Stimulated activated CD4-positive, alpha-beta T cell treated with anti-CD3 and anti-CD28 coated beads, Interleukin-15, amount 100 ng/mL, for 24 hours (primary cell): ENCODE data around the gene NRARP.
"Not testable (repeated sequence)": the region's sequence is repeated elsewhere in the genome, so short reads cannot be mapped to it uniquely, and the experiment has no call there.

ENCODE experiments used
- DNase-seq: peaks from one replicate; pipeline ENCODE4 v3.0.0-alpha.2; 2020

NRARP gene

GRCh38 chr9:137275588-137276472 lies 26.2 kb downstream of the NRARP start:
- no peak for DNase-seq

- DNase-seq: no peak
Observed at GRCh38 chr9:137275203-137275587, 26.9 kb downstream of the NRARP start.

GRCh38 chr9:137273611-137274320 lies 28.3 kb downstream of the NRARP start:
- no peak for DNase-seq

GRCh38 chr9:137273095-137273490 lies 29.0 kb downstream of the NRARP start:
- DNase-seq: no peak

- DNase-seq: no peak
Observed at GRCh38 chr9:137272241-137273094, 29.6 kb downstream of the NRARP start.

GRCh38 chr9:137271696-137272076 lies 30.4 kb downstream of the NRARP start:
- DNase-seq: no peak

- peak; percentile 34 for DNase-seq
Observed at GRCh38 chr9:137270929-137271695, 31.0 kb downstream of the NRARP start.

GRCh38 chr9:137269231-137269772 lies 32.8 kb downstream of the NRARP start:
- no peak for DNase-seq

- DNase-seq: no peak
Observed at GRCh38 chr9:137268538-137269201, 33.4 kb downstream of the NRARP start.

GRCh38 chr9:137267933-137268355 lies 34.1 kb downstream of the NRARP start:
- no peak for DNase-seq

- no peak for DNase-seq
Observed at GRCh38 chr9:137266585-137267453, 35.3 kb downstream of the NRARP start.

GRCh38 chr9:137266162-137266527 lies 35.9 kb downstream of the NRARP start:
- no peak for DNase-seq

GRCh38 chr9:137265496-137266161 lies 36.4 kb downstream of the NRARP start:
- no peak for DNase-seq

- DNase-seq: no peak
Observed at GRCh38 chr9:137264067-137264466, 38.0 kb downstream of the NRARP start.

GRCh38 chr9:137263506-137263905 lies 38.6 kb downstream of the NRARP start:
- DNase-seq: no peak

- no peak for DNase-seq
Observed at GRCh38 chr9:137262909-137263285, 39.2 kb downstream of the NRARP start.

- not testable (repeated sequence) for DNase-seq
Observed at GRCh38 chr9:137262173-137262908, 39.7 kb downstream of the NRARP start.

GRCh38 chr9:137256856-137257255 lies 45.2 kb downstream of the NRARP start:
- no peak for DNase-seq

- no peak for DNase-seq
Observed at GRCh38 chr9:137256362-137256761, 45.7 kb downstream of the NRARP start.
